Natural killer cell (primary cell): ENCODE data around the gene GLA. TPM values are rescaled to one million over a fixed set of nuclear protein-coding genes. Genes with fewer than 3 reads are reported as not detected.
A peak's percentile ranks its signal among the peaks of the same experiment; 100 is the strongest.

ENCODE experiments used
- ATAC-seq, 3 donors: fragments of 150-1000 bp in 2 of 3; fragments of 200-7000 bp in 1 of 3; cut with Tn5 transposase; 1 replicate in 1 of 3; 2 replicates in 2 of 3; pipeline ENCODE4 v1.10.0; 2021; ENCODE audit warnings: mild to moderate bottlenecking in 2 of 3, moderate library complexity in 2 of 3
- DNase-seq, 2 donors: peaks; one replicate each; pipeline versions ENCODE4 v3.0.0 to v3.0.0-alpha.2; 2013 to 2021; ENCODE audit warnings: mixed read lengths in 1 of 2
- H3K27ac ChIP-seq: one replicate; pipeline ENCODE4 v1.5.1; 2013; ENCODE audit warnings: mild to moderate bottlenecking, low read length
- H3K27me3 ChIP-seq: one replicate; pipeline ENCODE4 v1.6.1; 2013; ENCODE audit warnings: low read length; ENCODE audit not compliant: control insufficient read depth, insufficient read depth
- H3K36me3 ChIP-seq: one replicate; pipeline ENCODE4 v1.6.1; 2013; ENCODE audit warnings: low read length; ENCODE audit not compliant: control insufficient read depth, insufficient read depth
- H3K4me1 ChIP-seq: one replicate; pipeline ENCODE4 v1.6.1; 2013; ENCODE audit warnings: low read length; ENCODE audit not compliant: control insufficient read depth, insufficient read depth
- H3K4me3 ChIP-seq: one replicate; pipeline ENCODE4 v1.5.1; 2013; ENCODE audit warnings: low read length
- H3K9me3 ChIP-seq: one replicate; pipeline ENCODE4 v1.6.1; 2013; ENCODE audit warnings: low read length; ENCODE audit not compliant: control insufficient read depth, insufficient read depth
- H3K27ac Mint-ChIP-seq, 2 donors: one replicate each; pipeline ENCODE4 v1.8.0; 2022; ENCODE audit warnings: mild to moderate bottlenecking in 2 of 2, mixed read lengths in 2 of 2, moderate library complexity in 1 of 2
- H3K27me3 Mint-ChIP-seq, 2 donors: one replicate each; pipeline ENCODE4 v1.8.0; 2022; ENCODE audit warnings: low read depth in 2 of 2, mixed read lengths in 2 of 2
- H3K36me3 Mint-ChIP-seq: one replicate; pipeline ENCODE4 v1.8.0; 2022; ENCODE audit warnings: mixed read lengths
- H3K4me1 Mint-ChIP-seq, 2 donors: one replicate each; pipeline ENCODE4 v1.8.0; 2022; ENCODE audit warnings: mixed read lengths in 2 of 2
- H3K4me3 Mint-ChIP-seq: one replicate; pipeline ENCODE4 v1.8.0; 2022; ENCODE audit warnings: mild to moderate bottlenecking, moderate library complexity, mixed read lengths
- H3K9me3 Mint-ChIP-seq, 2 donors: one replicate each; pipeline ENCODE4 v1.8.0; 2022; ENCODE audit warnings: mixed read lengths in 2 of 2
- CTCF ChIP-seq: fragments of 200-600 bp; IDR thresholded peaks from one replicate; pipeline ENCODE4 v1.8.0; 2022; ENCODE audit warnings: antibody characterized with exemption
- WGBS: methylation state at CpG from one replicate; pipeline ENCODE4 v1.1.7; 2013; ENCODE audit warnings: missing lambda C conversion rate; ENCODE audit not compliant: insufficient coverage; 5-methylcytosine and 5-hydroxymethylcytosine counted together
- intact Hi-C: fragments of 100-400 bp; cut with micrococcal nuclease; formaldehyde crosslinking; loops from one replicate; pipeline ENCODE4 v1.14.2; 2022
- total RNA-seq, 4 donors: library from RNA; stranded (reverse); fragments of 120-200 nt in 1 of 4; gene quantifications; one replicate each; pipeline versions ENCODE4 v1.2.3 to v1.2.4, GENCODE V29; 2013 to 2022

Gene GLA
- 10 to 100 TPM; 34.9 to 71.9 (median 47.9) TPM for total RNA-seq
- 35.4 TPM for total RNA-seq (2013)

- H3K9me3 ChIP-seq: no peaks in the 10 kb centered on the region
- Mint-ChIP-seq H3K4me1 (peaks cover 22 to 33% of the 10 kb centered on the region in 2 donors), H3K9me3 (no peaks in the 10 kb centered on the region), H3K4me3 (peak within 1 kb of the TSS; percentile 94), H3K27ac (peak within 1 kb of the TSS; percentile 95 to 96), H3K27me3 (no peaks in the 10 kb centered on the region), H3K36me3 (no peaks in the 10 kb centered on the region)
- H3K27me3 ChIP-seq: no peaks in the 10 kb centered on the region
- peak within 1 kb of the TSS; percentile 84 for H3K4me3 ChIP-seq
- under 1% methylated on average over 35 of the region's 47 CpGs for WGBS
- H3K27ac ChIP-seq: peak within 1 kb of the TSS; percentile 98
- intact Hi-C loops: loop anchor here (2.0 kb wide), 1 partner anchor 17 kb away; the partner anchor contains the start of gene RPL36A
- H3K4me1 ChIP-seq: peaks cover 19% of the 10 kb centered on the region
- ATAC-seq (peak; percentile 86 to 97 (median 90)), DNase-seq (peak; percentile 82 to 97)
- peaks cover 6% of the 10 kb centered on the region for H3K36me3 ChIP-seq
- TF ChIP-seq CTCF: no peak
Observed at GRCh38 chrX:101407748-101408531, at the start of gene GLA, which contains the start of gene HNRNPH2. GLA (minus strand) TSS chrX:101407925; CDS start chrX:101407903, 22 bp downstream. HNRNPH2 (plus strand) TSS chrX:101408222; CDS start chrX:101411989, 3,767 bp downstream.

- H3K4me1 Mint-ChIP-seq: no peaks in the 10 kb centered on the region
- no peaks in the 10 kb centered on the region for H3K4me1 ChIP-seq
- intact Hi-C loops: no loop called here
- DNase-seq (no peak), ATAC-seq (no peak)
- no peak for TF ChIP-seq CTCF
- no peaks in the 10 kb centered on the region for H3K27me3 Mint-ChIP-seq
- peaks cover 0 to 4% of the 10 kb centered on the region in 2 donors for H3K9me3 Mint-ChIP-seq
- no peak overlapping the region for H3K27ac Mint-ChIP-seq
- no peak overlapping the region for H3K27ac ChIP-seq
- H3K4me3 Mint-ChIP-seq: no peak overlapping the region
- no peaks in the 10 kb centered on the region for H3K36me3 ChIP-seq
- no peaks in the 10 kb centered on the region for H3K27me3 ChIP-seq
- H3K36me3 Mint-ChIP-seq: peaks cover 10% of the 10 kb centered on the region
- H3K9me3 ChIP-seq: no peaks in the 10 kb centered on the region
- 83% methylated on average over 1 of the region's 3 CpGs for WGBS
- H3K4me3 ChIP-seq: no peak overlapping the region
Observed at GRCh38 chrX:101452056-101452455, 44.3 kb upstream of the GLA start.

- ATAC-seq: no peak
- intact Hi-C loops: no loop called here
Observed at GRCh38 chrX:101450961-101451360, 43.2 kb upstream of the GLA start.

More at GRCh38 chrX:101450961-101451360, 43.2 kb upstream of the GLA start:
- no peak for TF ChIP-seq CTCF
- Histone ChIP-seq H3K36me3 (no peaks in the 10 kb centered on the region), H3K9me3 (no peaks in the 10 kb centered on the region), H3K27ac (no peak overlapping the region), H3K4me3 (no peak overlapping the region), H3K4me1 (no peaks in the 10 kb centered on the region), H3K27me3 (no peaks in the 10 kb centered on the region)
- no peak overlapping the region for H3K4me3 Mint-ChIP-seq
- no peak overlapping the region for H3K27ac Mint-ChIP-seq
- WGBS: 93% methylated on average over 2 of the region's 2 CpGs
- DNase-seq: no peak
- H3K9me3 Mint-ChIP-seq: peaks cover 0 to 4% of the 10 kb centered on the region in 2 donors
- no peaks in the 10 kb centered on the region for H3K27me3 Mint-ChIP-seq
- peaks cover 10% of the 10 kb centered on the region for H3K36me3 Mint-ChIP-seq
- H3K4me1 Mint-ChIP-seq: no peaks in the 10 kb centered on the region
